Neuron (in vitro differentiated cells): ENCODE results near the gene SAMD4A.

ENCODE experiments used
- H2AFZ ChIP-seq: one replicate; pipeline ENCODE4 v1.6.1; 2013; ENCODE audit warnings: low read depth, mild to moderate bottlenecking, inconsistent platforms, low read length, moderate library complexity
- H3K27me3 ChIP-seq: one replicate; pipeline ENCODE4 v1.6.1; 2013; ENCODE audit warnings: low read length; ENCODE audit not compliant: insufficient read depth
- H3K36me3 ChIP-seq: one replicate; pipeline ENCODE4 v1.6.1; 2013; ENCODE audit warnings: low read length; ENCODE audit not compliant: insufficient read depth
- H3K4me1 ChIP-seq: one replicate; pipeline ENCODE4 v1.6.1; 2013; ENCODE audit warnings: low read length; ENCODE audit not compliant: insufficient read depth
- H3K4me3 ChIP-seq: 2 replicates; pipeline ENCODE4 v1.5.1; 2013; ENCODE audit warnings: mild to moderate bottlenecking, low read length, moderate library complexity
- H3K9me3 ChIP-seq: one replicate; pipeline ENCODE4 v1.6.1; 2013; ENCODE audit warnings: low read length

SAMD4A gene

DNA sequence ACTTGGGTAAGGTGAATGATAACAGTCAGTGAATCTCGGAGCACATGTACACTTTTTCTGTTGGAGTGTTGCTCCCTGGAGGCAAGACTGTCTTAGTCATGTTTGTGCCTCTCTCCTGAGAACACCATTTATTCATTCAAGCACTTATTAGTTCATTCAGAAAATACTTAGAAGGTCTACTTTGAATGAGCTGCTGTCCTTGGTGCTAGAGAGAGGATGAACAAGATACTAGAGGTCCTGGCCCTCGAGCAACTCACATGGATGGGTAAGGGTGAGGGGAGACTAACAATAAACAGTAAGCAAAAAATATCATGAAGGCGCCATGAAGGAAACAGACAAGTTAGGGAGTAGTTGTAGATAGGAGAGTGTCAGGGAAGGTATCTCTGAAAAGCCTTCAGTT, 17.1 kb upstream of the SAMD4A start:
- H2AFZ ChIP-seq = no peak overlapping the region

DNA sequence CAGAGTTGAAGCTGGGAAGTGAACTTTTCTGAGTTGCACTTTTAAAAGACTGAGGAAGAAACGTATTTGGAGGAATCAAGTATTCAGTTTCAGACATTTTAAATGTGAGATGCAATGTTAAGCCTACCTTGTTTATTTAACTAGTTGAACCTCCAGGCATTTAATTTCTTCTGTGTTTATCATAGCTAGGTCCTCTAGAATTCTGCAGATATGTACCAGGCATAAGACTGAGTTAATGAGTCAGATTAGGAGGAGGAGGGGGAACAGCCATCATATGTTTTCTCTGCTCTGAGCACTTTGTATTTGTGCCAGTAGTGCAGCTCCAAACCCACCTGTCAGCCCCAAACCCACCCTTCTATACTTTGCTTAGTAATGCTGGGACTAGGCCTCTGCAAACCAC, 16.4 kb upstream of the SAMD4A start:
- no peaks in the 10 kb centered on the region for H3K9me3 ChIP-seq
- H3K4me3 ChIP-seq = no peak overlapping the region
- H3K36me3 ChIP-seq = no peaks in the 10 kb centered on the region
- H3K4me1 ChIP-seq = peaks cover 2% of the 10 kb centered on the region
- no peaks in the 10 kb centered on the region for H3K27me3 ChIP-seq
- no peak overlapping the region for H2AFZ ChIP-seq

More for the DNA sequence above, 17.1 kb upstream of the SAMD4A start:
- Histone ChIP-seq H3K9me3 (no peaks in the 10 kb centered on the region), H3K36me3 (no peaks in the 10 kb centered on the region), H3K4me3 (no peak overlapping the region), H3K4me1 (peaks cover 2% of the 10 kb centered on the region), H3K27me3 (no peaks in the 10 kb centered on the region)

DNA sequence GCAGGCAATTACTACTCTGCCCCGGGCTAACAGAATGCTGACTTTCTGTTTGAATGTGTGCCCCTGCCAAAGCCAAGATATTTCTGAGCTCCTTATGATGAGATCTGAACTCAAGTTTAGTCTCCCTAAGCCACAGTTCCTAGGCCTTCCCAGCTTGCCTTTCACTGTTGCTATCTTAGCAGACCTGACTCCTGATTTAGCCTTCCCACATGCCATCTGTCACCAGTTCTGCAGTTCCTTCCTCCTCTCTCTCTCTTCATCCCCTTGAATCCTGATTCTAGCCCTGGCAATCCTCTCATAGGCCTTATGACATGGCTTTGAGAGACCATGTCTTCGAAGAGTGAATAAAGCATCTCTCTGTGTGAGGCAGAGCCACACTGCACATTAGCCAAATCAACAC, 12.5 kb upstream of the SAMD4A start:
- Histone ChIP-seq H2AFZ (no peak overlapping the region), H3K27me3 (no peaks in the 10 kb centered on the region), H3K9me3 (no peaks in the 10 kb centered on the region), H3K4me1 (peaks cover 2% of the 10 kb centered on the region), H3K4me3 (no peak overlapping the region), H3K36me3 (no peaks in the 10 kb centered on the region)

DNA sequence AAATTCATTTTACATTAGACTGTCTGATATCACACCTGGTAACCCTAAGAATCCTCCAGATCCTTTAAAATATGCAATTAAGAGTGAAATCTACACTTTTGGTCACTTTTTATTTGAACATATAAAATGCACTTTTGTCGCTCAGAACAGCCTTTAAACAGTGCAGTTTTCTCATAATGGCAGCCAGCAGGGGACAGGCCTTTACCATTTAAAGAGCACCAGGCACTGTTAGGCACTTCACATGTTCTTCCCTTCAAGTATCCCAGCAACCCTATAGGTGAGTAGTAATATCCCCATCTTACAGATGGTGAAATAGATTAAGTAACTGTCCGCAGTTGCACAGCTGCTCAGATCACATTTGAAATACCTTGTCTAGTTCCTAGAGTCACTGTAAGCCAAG, 11.3 kb upstream of the SAMD4A start:
- Histone ChIP-seq H3K27me3 (no peaks in the 10 kb centered on the region), H2AFZ (no peak overlapping the region), H3K4me3 (no peak overlapping the region), H3K9me3 (no peaks in the 10 kb centered on the region), H3K36me3 (no peaks in the 10 kb centered on the region), H3K4me1 (peaks cover 2% of the 10 kb centered on the region)

DNA sequence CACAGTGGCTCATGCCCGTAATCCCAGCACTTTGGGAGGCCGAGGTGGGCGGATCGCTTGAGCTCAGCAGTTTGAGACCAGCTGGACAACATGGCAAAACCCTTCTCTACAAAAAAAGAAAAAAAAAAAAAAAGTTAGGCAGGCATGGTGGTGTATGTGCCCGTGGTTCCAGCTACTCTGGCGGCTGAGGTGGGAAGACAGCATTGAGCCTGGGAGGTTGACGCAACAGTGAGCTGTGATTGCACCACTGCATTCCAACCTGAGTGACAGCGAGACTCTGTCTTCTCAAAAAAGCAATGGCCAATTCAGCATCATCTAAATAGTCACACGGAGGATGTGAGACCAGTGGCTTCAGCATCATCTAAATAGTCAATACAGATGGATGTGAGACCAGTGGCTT, 10.4 kb upstream of the SAMD4A start:
- no peaks in the 10 kb centered on the region for H3K4me1 ChIP-seq
- no peak overlapping the region for H3K4me3 ChIP-seq
- H3K27me3 ChIP-seq = no peaks in the 10 kb centered on the region
- no peaks in the 10 kb centered on the region for H3K9me3 ChIP-seq
- H3K36me3 ChIP-seq = no peaks in the 10 kb centered on the region
- no peak overlapping the region for H2AFZ ChIP-seq

DNA sequence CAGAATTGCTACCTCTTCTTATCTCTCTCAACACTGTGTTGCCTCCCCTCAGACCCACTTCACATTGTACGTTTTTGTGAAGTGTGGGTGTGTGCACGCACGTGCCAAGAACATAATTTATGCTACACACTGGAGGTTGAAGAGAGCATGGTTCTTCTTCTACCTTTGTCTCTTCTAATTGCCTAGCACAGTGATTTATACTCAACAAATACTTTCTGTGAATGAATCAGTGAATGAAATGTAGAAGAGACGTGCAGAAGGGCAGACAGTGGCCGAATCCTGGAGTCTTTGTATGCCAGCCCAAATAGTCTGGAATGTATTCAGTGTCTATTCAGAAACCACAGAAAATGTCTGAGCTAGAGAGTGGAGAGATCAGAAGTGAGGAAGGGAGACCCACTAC, 4.6 kb upstream of the SAMD4A start:
- no peaks in the 10 kb centered on the region for H3K9me3 ChIP-seq
- H3K27me3 ChIP-seq = no peaks in the 10 kb centered on the region
- H3K4me3 ChIP-seq = no peak overlapping the region
- H3K36me3 ChIP-seq = no peaks in the 10 kb centered on the region
- H2AFZ ChIP-seq = no peak overlapping the region
- peaks cover 10% of the 10 kb centered on the region for H3K4me1 ChIP-seq

DNA sequence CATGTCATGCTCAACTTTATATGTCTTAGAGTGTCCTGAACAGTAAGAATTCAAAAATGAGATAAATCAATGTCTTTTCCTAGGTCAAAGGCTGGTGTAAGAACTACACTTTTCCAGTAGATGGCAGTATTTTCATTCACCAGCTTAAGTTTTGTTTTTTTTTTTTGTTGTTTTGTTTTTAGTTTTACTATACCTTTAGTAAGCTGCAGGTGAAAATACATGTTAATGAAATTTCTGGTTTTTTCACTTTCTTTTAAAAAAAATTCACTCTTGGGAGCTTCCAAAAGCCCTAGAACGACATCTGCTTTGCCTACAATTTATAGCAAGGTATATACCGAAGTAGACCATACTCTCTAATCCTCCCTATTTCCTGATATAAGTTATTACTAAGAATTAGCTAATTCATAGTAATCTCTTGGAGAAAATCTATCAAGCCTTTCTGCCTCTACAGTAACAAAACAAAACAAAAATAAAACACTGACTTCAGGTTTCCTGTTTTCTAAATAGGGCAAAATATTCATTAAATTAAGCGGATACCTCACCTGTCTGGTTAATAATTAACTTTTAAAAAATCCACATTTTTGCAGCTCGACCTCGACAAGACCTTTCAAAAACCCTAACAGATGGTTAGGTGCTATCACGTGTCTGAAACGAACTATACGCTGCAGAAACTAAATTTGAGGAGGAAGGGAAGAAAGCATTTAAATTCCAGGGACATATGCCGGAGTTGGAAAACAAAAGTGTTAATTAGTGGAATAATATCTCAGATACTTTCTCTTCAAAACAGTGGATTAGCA, 2.7 kb upstream of the SAMD4A start:
- Histone ChIP-seq H3K27me3 (no peaks in the 10 kb centered on the region), H3K4me3 (peak overlapping the region; percentile 74)

DNA sequence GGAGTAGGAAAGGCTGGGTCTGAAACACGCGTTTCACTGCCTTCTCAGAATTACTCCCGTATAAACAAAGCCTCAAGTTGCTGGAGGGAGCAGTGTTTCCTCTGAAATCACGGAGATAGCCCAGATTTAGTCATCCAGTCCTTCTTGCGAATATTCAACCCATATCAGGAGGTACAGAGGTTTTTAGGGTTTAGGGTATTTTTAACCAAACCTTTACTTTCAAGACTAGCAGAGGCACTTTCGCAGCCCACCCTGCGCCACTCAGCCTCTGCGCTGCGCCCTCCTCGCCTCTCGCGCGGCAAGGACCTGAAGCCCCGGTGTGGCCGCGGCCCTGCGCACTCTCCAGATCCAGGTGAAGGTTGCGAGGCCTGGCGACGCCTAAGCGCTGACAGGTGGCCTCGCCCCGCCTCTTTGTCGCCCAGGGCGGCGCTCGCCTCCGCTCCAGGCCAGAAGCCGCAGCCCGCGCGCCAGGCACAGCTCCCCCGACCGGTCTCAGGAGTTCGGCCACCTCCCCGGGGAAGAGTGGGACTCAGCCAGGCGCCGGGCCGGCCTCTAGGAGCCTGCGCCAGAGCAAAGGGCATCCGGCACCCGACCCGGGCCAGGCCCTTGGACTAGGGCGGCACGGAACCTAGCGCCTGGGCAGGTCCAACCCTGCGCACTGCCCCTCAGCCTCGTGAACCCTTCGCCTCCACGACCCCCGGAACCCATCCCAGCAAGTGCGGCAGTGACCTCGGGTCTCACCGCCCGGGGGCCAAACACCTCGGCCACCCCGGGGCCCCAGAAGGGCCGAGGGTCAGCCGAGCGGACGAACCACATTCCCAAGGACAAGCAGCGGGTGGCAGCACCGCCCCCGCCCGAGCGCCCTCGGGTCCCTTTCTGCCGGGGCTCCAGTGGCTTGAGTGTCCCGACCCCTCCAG, 1.8 kb upstream of the SAMD4A start:
- Histone ChIP-seq H3K4me3 (peak overlapping the region; percentile 74), H3K4me1 (peaks cover 29% of the 10 kb centered on the region), H3K9me3 (no peaks in the 10 kb centered on the region), H3K36me3 (no peaks in the 10 kb centered on the region), H2AFZ (peak overlapping the region; percentile 80), H3K27me3 (no peaks in the 10 kb centered on the region)

More for the DNA sequence above, 2.7 kb upstream of the SAMD4A start:
- Histone ChIP-seq H3K36me3 (no peaks in the 10 kb centered on the region), H3K4me1 (peaks cover 20% of the 10 kb centered on the region), H3K9me3 (no peaks in the 10 kb centered on the region), H2AFZ (peak overlapping the region; percentile 80)

DNA sequence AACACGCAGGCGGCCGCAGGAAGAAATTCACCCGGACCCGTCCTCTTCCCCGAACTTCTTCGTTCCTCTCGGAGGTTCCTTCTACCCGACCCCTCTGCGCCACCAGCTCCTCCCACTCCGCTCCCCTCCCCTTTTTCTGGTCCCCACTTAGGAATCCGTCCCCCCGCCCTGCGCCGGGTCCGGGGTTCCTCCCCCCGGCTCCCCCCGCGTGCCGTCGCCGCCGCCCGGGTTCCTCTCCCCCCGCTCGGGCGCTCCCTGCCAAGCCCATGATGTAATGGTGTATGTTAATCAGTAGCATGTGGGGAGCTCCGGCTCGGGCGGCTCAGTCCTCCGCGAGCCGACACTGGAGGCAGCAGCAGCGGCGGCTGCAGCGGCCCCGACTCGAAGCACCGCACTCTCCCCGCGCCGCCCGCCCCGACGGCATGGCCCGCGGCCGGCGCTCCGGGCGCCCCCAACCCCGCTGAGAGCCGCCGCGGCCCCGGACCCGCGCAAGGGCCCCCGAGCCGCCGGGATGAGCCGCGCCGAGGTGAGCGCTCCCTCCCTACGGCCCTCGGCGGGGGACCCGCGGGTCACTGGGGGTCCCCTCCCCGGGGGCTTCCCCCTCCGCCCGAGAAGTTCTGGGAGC, 1.0 kb upstream of the SAMD4A start:
- Histone ChIP-seq H3K27me3 (no peaks in the 10 kb centered on the region), H3K4me3 (peak overlapping the region; percentile 74), H3K4me1 (peaks cover 36% of the 10 kb centered on the region), H3K36me3 (no peaks in the 10 kb centered on the region), H2AFZ (peak overlapping the region; percentile 80), H3K9me3 (no peaks in the 10 kb centered on the region)

DNA sequence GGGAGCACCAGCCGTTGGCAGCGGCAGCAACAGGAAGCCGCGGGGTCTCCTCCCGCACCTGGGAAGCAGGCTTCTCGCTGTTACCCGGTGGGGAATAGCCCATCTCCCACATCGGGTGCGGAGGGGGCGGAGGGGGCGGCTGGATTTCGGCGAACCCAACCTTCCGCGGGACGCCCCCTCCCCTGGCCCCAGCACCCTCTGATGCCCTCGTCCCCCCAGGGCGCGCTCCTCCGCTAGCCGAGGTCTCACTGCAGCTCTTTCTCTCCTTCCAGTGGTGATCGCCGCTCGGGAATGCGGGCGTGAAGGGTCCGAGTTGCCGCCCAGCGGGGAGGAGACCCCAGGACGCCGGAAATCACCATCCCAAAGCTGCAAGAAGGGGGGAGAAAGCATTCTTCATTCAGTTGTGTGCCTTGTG, 303 bp downstream of the SAMD4A start:
- Histone ChIP-seq H3K9me3 (peaks cover 2% of the 10 kb centered on the region), H3K27me3 (no peaks in the 10 kb centered on the region), H3K36me3 (no peaks in the 10 kb centered on the region), H2AFZ (peak overlapping the region; percentile 80), H3K4me1 (peaks cover 36% of the 10 kb centered on the region), H3K4me3 (peak overlapping the region; percentile 74)

DNA sequence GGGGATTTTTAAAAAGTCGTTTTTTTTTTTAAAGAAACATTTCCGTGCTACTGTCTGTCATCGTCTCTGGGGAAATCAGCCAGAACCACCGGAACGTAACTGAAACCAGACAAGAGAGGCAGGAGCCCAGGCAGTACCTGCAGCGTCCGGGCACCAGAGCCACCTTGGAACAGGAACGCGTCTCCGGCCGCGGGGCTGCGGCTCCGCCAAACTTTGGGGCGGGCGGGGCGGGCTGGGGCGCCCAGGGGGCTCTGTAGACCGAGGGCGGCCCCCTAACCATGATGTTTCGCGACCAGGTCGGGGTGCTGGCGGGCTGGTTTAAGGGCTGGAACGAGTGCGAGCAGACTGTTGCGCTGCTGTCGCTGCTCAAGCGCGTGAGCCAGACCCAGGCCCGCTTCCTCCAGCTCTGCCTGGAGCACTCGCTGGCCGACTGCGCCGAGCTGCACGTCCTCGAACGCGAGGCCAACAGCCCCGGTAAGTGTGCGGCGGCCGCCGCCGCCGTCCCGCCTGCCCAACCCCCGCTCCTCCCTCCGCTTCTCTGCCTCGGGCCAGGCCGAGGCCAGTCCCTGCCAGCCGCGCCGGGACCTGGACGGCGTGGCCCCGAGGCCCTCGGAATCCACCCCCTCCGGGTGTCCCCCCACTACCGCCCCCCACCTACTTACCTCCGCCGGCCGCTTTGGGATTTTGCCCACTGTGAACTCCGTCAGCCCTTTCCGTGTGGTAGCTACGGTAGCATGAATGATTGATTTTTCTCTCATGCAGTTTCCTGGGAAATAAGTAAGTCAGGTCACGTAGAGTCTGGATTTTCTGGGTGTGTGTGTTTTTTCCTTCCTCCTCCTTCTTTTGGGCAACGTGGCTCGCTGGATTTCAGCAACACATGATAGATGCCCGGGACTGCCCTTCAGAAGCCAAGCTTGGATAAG, 972 bp downstream of the SAMD4A start:
- Histone ChIP-seq H3K4me1 (peaks cover 36% of the 10 kb centered on the region), H2AFZ (peak overlapping the region; percentile 80), H3K27me3 (no peaks in the 10 kb centered on the region), H3K9me3 (peaks cover 2% of the 10 kb centered on the region), H3K4me3 (peak overlapping the region; percentile 74), H3K36me3 (peaks cover 2% of the 10 kb centered on the region)

DNA sequence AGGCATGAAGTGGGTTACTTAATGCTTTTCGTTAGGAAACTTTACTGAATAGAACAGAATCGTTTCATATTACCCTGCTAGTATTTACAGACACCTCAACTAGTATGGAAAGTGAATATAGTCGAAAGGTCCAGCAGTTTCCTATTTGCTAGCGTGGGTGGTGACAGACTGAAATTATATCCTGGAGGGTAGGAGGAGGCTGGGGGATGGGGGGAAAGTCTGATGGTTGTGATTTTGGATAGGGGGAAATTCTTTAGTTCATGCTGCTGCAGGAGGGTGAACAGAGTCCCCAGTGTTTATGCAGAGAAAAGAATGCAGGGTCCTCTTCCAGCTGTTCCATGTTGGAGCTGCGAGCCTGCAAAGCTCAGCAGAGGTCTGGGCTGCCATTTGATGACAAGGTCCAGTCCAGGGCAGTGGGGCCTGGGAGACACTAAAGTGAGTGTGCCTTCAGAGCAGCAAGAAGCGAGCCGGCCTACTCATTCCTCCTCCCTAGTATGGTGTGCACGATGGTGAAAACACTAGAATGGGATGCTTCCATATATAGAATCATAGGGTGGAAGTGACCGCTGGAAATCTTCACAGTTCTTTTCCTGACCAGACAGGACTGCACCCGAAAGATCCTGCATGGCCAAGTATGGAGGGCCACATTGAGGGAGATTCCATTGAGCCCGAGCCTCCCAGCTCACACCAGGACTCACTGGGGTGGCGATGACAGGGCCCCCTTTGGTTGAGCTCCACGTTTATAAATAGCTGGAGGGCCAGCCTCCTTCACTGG, 2.1 kb downstream of the SAMD4A start:
- H3K27me3 ChIP-seq = no peaks in the 10 kb centered on the region
- H2AFZ ChIP-seq = no peak overlapping the region
- H3K9me3 ChIP-seq = peaks cover 5% of the 10 kb centered on the region
- peaks cover 36% of the 10 kb centered on the region for H3K4me1 ChIP-seq
- H3K4me3 ChIP-seq = peak overlapping the region; percentile 74
- peaks cover 11% of the 10 kb centered on the region for H3K36me3 ChIP-seq
